Measurements from ENCODE around the gene TRPM8. TPM values are rescaled to one million over a fixed set of nuclear protein-coding genes. Genes with fewer than 3 reads are reported as not detected.

Gene TRPM8
- total RNA-seq, 1 donor from 2014 or later = not detected

- Mint-ChIP-seq H3K27ac (ENCODE audit: unreplicated experiment) (no peak overlapping the region), H3K36me3 (ENCODE audit: low read depth, unreplicated experiment) (no peaks in the 10 kb centered on the region), H3K27me3 (ENCODE audit: unreplicated experiment) (peaks cover under 1% of the 10 kb centered on the region), H3K9me3 (ENCODE audit: unreplicated experiment) (no peaks in the 10 kb centered on the region), H3K4me1 (ENCODE audit: unreplicated experiment) (no peaks in the 10 kb centered on the region), H3K4me3 (ENCODE audit: unreplicated experiment) (no peak overlapping the region)
- no peak for DNase-seq (ENCODE audit: low spot score)
- no peak for TF ChIP-seq CTCF (IDR thresholded peaks at IDR 0.05; ENCODE audit: unreplicated experiment)
Measured at GRCh38 chr2:234058881-234059280, 141.7 kb downstream of the TRPM8 start.

- H3K27ac Mint-ChIP-seq (ENCODE audit: unreplicated experiment) = no peak overlapping the region
- H3K9me3 Mint-ChIP-seq (ENCODE audit: unreplicated experiment) = no peaks in the 10 kb centered on the region
- no peak for TF ChIP-seq CTCF (IDR thresholded peaks at IDR 0.05; ENCODE audit: unreplicated experiment)
- no peaks in the 10 kb centered on the region for H3K4me1 Mint-ChIP-seq (ENCODE audit: unreplicated experiment)
- H3K27me3 Mint-ChIP-seq (ENCODE audit: unreplicated experiment) = peaks cover 3% of the 10 kb centered on the region
- H3K36me3 Mint-ChIP-seq (ENCODE audit: low read depth, unreplicated experiment) = no peaks in the 10 kb centered on the region
- DNase-seq (ENCODE audit: low spot score) = no peak
- H3K4me3 Mint-ChIP-seq (ENCODE audit: unreplicated experiment) = no peak overlapping the region
Measured at GRCh38 chr2:234060236-234060635, 143.1 kb downstream of the TRPM8 start.

GRCh38 chr2:234061624-234062257 lies 144.6 kb downstream of the TRPM8 start:
- peaks cover 3% of the 10 kb centered on the region for H3K27me3 Mint-ChIP-seq (ENCODE audit: unreplicated experiment)
- no peaks in the 10 kb centered on the region for H3K9me3 Mint-ChIP-seq (ENCODE audit: unreplicated experiment)

GRCh38 chr2:234066587-234066986 lies 149.4 kb downstream of the TRPM8 start:
- no peak for TF ChIP-seq CTCF (IDR thresholded peaks at IDR 0.05; ENCODE audit: unreplicated experiment)
- Mint-ChIP-seq H3K4me1 (ENCODE audit: unreplicated experiment) (no peaks in the 10 kb centered on the region), H3K9me3 (ENCODE audit: unreplicated experiment) (no peaks in the 10 kb centered on the region), H3K27ac (ENCODE audit: unreplicated experiment) (no peak overlapping the region), H3K36me3 (ENCODE audit: low read depth, unreplicated experiment) (no peaks in the 10 kb centered on the region), H3K27me3 (ENCODE audit: unreplicated experiment) (peaks cover 3% of the 10 kb centered on the region), H3K4me3 (ENCODE audit: unreplicated experiment) (no peak overlapping the region)
- DNase-seq (ENCODE audit: low spot score) = no peak

More at GRCh38 chr2:234061624-234062257, 144.6 kb downstream of the TRPM8 start:
- DNase-seq (ENCODE audit: low spot score) = no peak
- Mint-ChIP-seq H3K4me1 (ENCODE audit: unreplicated experiment) (no peaks in the 10 kb centered on the region), H3K4me3 (ENCODE audit: unreplicated experiment) (no peak overlapping the region), H3K36me3 (ENCODE audit: low read depth, unreplicated experiment) (no peaks in the 10 kb centered on the region), H3K27ac (ENCODE audit: unreplicated experiment) (no peak overlapping the region)
- TF ChIP-seq CTCF (IDR thresholded peaks at IDR 0.05; ENCODE audit: unreplicated experiment) = no peak

Other genes with a start within 250 kb of the TRPM8 start
- gene UGT1A9, start 245.5 kb upstream of the TRPM8 start, total RNA-seq (ENCODE audit: unreplicated experiment) = not detected
- gene UGT1A7, start 235.5 kb upstream of the TRPM8 start, total RNA-seq (ENCODE audit: unreplicated experiment) = not detected
- not detected for gene UGT1A6, start 224.5 kb upstream of the TRPM8 start, total RNA-seq (ENCODE audit: unreplicated experiment)
- not detected for gene UGT1A5, start 204.5 kb upstream of the TRPM8 start, total RNA-seq (ENCODE audit: unreplicated experiment)
- not detected for gene UGT1A4, start 198.6 kb upstream of the TRPM8 start, total RNA-seq (ENCODE audit: unreplicated experiment)
- not detected for gene UGT1A3, start 188.3 kb upstream of the TRPM8 start, total RNA-seq (ENCODE audit: unreplicated experiment)
- gene UGT1A1, start 157.1 kb upstream of the TRPM8 start, total RNA-seq (ENCODE audit: unreplicated experiment) = not detected
- 0.31 TPM for gene MROH2A, start 139.0 kb upstream of the TRPM8 start, total RNA-seq (ENCODE audit: unreplicated experiment)
- gene HJURP, start 62.8 kb upstream of the TRPM8 start, total RNA-seq (ENCODE audit: unreplicated experiment) = 11.4 TPM
- not detected for gene SPP2, start 133.3 kb downstream of the TRPM8 start, total RNA-seq (ENCODE audit: unreplicated experiment)

Data from endothelial cell (in vitro differentiated cells).